HG03520 (cell line): ENCODE data around the gene GMPPA.

ENCODE experiments used
- ATAC-seq: cut with Tn5 transposase; IDR thresholded peaks from one replicate; pipeline ENCODE4 v1.9.1; 2021; ENCODE audit warnings: mild to moderate bottlenecking, moderate library complexity; ENCODE audit not compliant: unreplicated experiment

GMPPA gene

DNA sequence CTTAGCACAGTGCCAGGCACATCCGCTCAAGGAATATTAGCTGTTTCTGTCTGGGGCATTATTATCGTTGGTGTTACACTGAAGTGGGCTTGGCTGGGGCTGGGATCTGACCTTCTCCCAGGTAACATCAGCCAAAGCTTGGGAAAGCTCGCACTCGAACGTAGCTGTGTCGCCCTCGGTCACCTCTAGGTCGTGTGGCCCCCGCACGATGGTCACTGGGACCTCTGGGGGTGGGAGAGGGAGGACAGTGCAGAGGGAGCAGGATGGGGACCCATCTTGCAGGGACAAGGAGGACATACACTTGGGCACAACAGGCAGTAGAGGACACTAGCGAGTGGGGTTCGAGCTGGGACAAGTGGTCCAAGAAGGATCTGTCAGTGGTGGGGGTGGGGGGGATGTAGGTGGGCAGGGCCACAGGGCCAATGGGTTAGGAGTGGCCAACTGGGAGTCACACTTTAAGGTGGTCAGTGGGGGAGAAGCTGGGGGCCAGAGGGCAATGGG is 54.8 kb downstream of the GMPPA start:
- no peak for ATAC-seq

DNA sequence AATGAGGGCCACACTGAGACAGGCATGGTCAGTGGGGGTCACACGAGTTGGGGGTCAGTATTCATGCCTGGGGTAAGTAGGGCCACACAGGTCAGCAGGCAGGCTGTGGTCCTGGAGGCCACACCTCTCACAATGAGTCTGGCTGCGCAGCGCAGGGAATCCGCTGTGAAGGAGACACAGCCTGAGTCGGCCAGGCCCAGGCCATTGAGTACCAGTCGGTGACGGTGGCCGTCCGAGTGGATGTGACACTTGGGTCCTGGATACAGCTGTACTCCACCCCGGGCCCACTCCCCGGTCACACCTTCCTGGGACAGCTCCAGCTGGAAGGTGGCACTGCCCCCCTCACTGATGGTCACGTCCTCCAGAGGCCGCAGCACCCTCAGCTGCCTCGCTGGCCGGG is 55.7 kb downstream of the GMPPA start:
- no peak for ATAC-seq

DNA sequence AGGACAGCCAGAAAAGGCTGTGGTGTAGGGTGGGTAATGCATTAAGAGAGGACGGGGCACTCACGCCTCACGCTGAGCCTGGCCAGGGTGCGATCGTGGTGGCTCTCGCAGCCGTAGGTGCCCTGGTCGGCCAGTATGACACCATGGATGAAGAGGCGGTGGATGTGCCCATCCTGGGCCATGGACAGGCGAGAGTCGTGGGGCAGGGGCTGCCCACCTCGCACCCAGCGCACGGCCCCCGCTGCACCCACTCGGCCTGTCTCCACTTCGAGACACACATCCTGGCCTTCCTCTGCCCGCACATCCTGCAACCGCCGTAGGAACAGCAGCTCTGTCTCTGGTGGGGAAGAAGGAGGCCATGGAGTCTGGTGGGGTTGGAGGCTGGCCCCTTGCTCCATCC is 57.3 kb downstream of the GMPPA start:
- no peak for ATAC-seq

DNA sequence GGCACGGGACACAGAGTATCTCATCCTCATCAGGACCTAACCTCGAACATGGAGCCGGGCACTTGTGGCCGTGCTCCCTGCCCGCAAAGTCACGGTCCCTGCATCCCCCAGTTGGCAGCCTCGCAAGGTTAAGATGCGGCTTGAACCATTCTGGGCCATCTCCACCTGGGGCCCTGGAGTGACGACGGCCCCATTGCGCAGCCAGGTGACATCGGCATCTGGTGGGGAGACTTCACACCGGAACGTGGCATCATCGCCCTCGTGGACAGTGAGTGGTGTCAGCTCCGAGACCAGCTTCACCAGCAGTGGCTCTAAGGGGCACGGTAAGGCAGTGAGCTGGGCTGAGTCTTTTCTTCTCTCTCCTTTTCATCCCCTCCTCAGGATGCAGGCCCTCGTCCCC is 57.7 kb downstream of the GMPPA start:
- ATAC-seq: no peak
